Tibial nerve (tissue), 4 donors: Measurements from ENCODE around the gene FGA. TPM values are rescaled to one million over a fixed set of nuclear protein-coding genes. Genes with fewer than 3 reads are reported as not detected.

Experiments
- DNase-seq, 2 donors: peaks; one replicate each; pipeline ENCODE4 v3.0.0-alpha.2; 2019; ENCODE audit warnings: low spot score in 2 of 2
- H3K27ac ChIP-seq, 4 donors: fragments of 200-600 bp; sonication (generic) in 3 of 4; one replicate each; pipeline ENCODE4 v1.5.1; 2017 to 2019; ENCODE audit warnings: mild to moderate bottlenecking in 1 of 4
- H3K27me3 ChIP-seq, 2 donors: fragments of 200-600 bp; sonication (generic) in 1 of 2; one replicate each; pipeline versions ENCODE4 v1.5.1 to v1.6.0; 2017 to 2019
- H3K36me3 ChIP-seq, 3 donors: fragments of 200-600 bp; sonication (generic); one replicate each; pipeline ENCODE4 v1.5.1; 2018 to 2019
- H3K4me1 ChIP-seq, 4 donors: fragments of 200-600 bp; sonication (generic) in 3 of 4; one replicate each; pipeline ENCODE4 v1.5.1; 2017 to 2019
- H3K4me3 ChIP-seq, 4 donors: fragments of 200-600 bp; sonication (generic) in 3 of 4; one replicate each; pipeline ENCODE4 v1.5.1; 2017 to 2019; ENCODE audit warnings: mild to moderate bottlenecking in 1 of 4, moderate library complexity in 1 of 4
- H3K9me3 ChIP-seq, 4 donors: fragments of 200-600 bp; sonication (generic) in 3 of 4; one replicate each; pipeline ENCODE4 v1.5.1; 2017 to 2019
- EP300 ChIP-seq, 2 donors: sonication (generic); formaldehyde crosslinking; IDR thresholded peaks; one replicate each; pipeline ENCODE4 v1.6.1; 2017; ENCODE audit warnings: antibody characterized with exemption in 2 of 2, mild to moderate bottlenecking in 1 of 2
- POLR2A ChIP-seq, 2 donors: fragments of 450-650 bp; IDR thresholded peaks; one replicate each; pipeline ENCODE4 v1.6.1; 2017; ENCODE audit warnings: antibody characterized with exemption in 2 of 2, mild to moderate bottlenecking in 2 of 2, moderate library complexity in 2 of 2
- WGBS, 2 donors: methylation state at CpG; one replicate each; pipeline ENCODE4 v1.1.5; 2018; 5-methylcytosine and 5-hydroxymethylcytosine counted together
- total RNA-seq, 4 donors: library from RNA; depleted of rRNA; stranded (reverse); fragments of >200 nt; gene quantifications; one replicate each; pipeline ENCODE4 v1.1.0, GENCODE V29; 2016
- TF ChIP-seq, protein P1 (sequence below), 5 experiments: fragments of 200-600 bp in 3 of 5; fragments of 450-650 bp in 2 of 5; sonication (generic) in 3 of 5; IDR thresholded peaks; one replicate each; pipeline ENCODE4 v1.5.1; 2016 to 2019; ENCODE audit warnings: antibody characterized with exemption in 5 of 5, mild to moderate bottlenecking in 3 of 5, moderate library complexity in 2 of 5

Gene FGA
- total RNA-seq, 4 donors from 2014 or later: 7.2 TPM; not detected in 3

DNA sequence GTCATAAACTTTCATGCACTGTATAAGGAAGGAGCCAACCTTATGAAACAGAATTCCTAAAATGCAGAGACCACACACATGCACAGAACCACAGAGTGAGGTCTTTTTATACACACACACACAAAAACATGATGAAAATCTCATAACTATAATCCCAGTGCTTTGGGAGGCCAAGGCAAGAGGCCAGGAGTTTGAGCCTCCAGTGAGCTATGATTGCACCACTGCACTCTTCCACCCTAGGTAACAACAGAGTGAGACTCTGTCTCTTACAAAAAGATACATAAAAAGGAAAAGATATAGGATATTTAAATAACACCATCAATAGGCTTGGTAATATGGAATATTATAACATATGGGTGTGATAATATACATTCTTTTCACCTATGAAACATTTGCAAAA is 10.6 kb downstream of the FGA start:
- no peaks in the 10 kb centered on the region for H3K9me3 ChIP-seq
- TF ChIP-seq, protein P1, sequence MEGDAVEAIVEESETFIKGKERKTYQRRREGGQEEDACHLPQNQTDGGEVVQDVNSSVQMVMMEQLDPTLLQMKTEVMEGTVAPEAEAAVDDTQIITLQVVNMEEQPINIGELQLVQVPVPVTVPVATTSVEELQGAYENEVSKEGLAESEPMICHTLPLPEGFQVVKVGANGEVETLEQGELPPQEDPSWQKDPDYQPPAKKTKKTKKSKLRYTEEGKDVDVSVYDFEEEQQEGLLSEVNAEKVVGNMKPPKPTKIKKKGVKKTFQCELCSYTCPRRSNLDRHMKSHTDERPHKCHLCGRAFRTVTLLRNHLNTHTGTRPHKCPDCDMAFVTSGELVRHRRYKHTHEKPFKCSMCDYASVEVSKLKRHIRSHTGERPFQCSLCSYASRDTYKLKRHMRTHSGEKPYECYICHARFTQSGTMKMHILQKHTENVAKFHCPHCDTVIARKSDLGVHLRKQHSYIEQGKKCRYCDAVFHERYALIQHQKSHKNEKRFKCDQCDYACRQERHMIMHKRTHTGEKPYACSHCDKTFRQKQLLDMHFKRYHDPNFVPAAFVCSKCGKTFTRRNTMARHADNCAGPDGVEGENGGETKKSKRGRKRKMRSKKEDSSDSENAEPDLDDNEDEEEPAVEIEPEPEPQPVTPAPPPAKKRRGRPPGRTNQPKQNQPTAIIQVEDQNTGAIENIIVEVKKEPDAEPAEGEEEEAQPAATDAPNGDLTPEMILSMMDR (IDR thresholded peaks at IDR 0.05): no peak
- TF ChIP-seq EP300 (IDR thresholded peaks at IDR 0.05) (no peak), POLR2A (IDR thresholded peaks at IDR 0.05) (no peak)
- DNase-seq: no peak
- no peak overlapping the region for H3K27ac ChIP-seq
- no peaks in the 10 kb centered on the region for H3K36me3 ChIP-seq
- no peaks in the 10 kb centered on the region for H3K4me1 ChIP-seq
- no peak overlapping the region for H3K4me3 ChIP-seq
- no peaks in the 10 kb centered on the region for H3K27me3 ChIP-seq

DNA sequence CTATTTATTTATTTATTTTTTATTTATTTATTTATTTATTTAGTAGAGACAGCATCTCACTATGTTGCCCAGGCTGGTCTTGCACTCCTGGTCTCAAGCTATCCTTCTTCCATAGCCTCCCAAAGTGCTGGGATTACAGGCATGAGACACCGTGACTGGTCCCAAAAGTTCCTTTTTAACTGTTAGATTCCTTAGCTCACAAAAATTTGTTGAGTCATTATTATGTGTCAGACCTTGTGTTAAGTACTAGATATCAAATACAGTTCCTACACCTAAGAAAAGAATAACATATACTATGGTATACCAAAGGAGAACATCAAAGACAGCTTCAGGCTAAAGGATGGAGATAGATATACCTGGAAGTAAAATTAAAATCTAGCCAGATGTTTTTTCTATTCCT is 11.6 kb downstream of the FGA start:
- DNase-seq: no peak
- TF ChIP-seq EP300 (IDR thresholded peaks at IDR 0.05) (no peak), POLR2A (IDR thresholded peaks at IDR 0.05) (no peak)
- TF ChIP-seq, protein P1 (IDR thresholded peaks at IDR 0.05): no peak
- 61 to 68% methylated on average over 1 of the region's 1 CpG for WGBS, 2 donors
- H3K9me3 ChIP-seq: no peaks in the 10 kb centered on the region
- H3K27me3 ChIP-seq: no peaks in the 10 kb centered on the region
- no peaks in the 10 kb centered on the region for H3K36me3 ChIP-seq
- H3K4me3 ChIP-seq: no peak overlapping the region
- no peaks in the 10 kb centered on the region for H3K4me1 ChIP-seq
- H3K27ac ChIP-seq: no peak overlapping the region

DNA sequence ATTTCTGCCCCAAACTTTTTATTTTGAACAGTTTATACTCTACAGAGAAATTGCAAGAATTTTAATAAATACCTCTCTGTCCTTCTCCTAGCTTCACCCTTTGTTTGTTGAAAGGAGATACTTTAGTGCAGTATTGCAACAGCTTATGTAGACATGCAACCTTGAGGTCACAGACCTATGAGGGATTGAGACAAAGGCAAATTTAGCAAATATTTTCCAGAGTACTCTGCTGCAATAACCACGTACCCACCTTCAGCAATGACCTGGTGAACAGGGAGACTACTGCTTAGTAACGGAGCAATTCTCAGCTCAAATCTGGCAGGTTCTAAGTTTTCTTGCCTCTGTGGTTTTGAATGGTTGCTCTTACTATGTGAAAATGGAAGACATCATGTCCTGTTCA is 13.2 kb downstream of the FGA start:
- no peaks in the 10 kb centered on the region for H3K9me3 ChIP-seq
- no peaks in the 10 kb centered on the region for H3K36me3 ChIP-seq
- TF ChIP-seq EP300 (IDR thresholded peaks at IDR 0.05) (no peak), POLR2A (IDR thresholded peaks at IDR 0.05) (no peak)
- TF ChIP-seq, protein P1 (IDR thresholded peaks at IDR 0.05): no peak
- H3K27me3 ChIP-seq: no peaks in the 10 kb centered on the region
- H3K27ac ChIP-seq: no peak overlapping the region
- H3K4me1 ChIP-seq: no peaks in the 10 kb centered on the region
- no peak overlapping the region for H3K4me3 ChIP-seq
- DNase-seq: no peak
- 71 to 79% methylated on average over 2 of the region's 2 CpGs for WGBS, 2 donors

DNA sequence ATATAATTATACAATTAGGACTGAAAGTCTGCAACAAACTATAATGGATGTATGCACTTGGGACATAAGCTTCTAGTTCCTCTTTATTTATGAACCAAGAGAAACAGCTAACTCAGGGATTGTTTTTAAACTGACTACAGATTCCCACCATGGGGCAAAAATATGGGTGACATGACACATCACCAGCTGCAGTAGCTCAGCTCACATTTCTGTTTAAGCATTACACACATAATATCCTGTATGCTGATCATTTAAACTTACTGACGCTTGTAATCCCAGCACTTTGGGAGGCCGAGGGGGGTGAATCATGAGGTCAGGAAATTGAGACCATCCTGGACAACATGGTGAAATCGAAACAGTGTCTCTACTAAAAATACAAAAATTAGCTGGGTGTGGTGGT is 16.2 kb downstream of the FGA start:
- Histone ChIP-seq H3K4me1 (no peaks in the 10 kb centered on the region), H3K9me3 (no peaks in the 10 kb centered on the region), H3K4me3 (no peak overlapping the region), H3K27ac (no peak overlapping the region), H3K36me3 (no peaks in the 10 kb centered on the region), H3K27me3 (no peaks in the 10 kb centered on the region)
- WGBS, 2 donors: 89 to 90% methylated on average over 3 of the region's 3 CpGs
- DNase-seq: no peak
- no peak for TF ChIP-seq EP300 (IDR thresholded peaks at IDR 0.05)
- TF ChIP-seq POLR2A (IDR thresholded peaks at IDR 0.05): no peak
- TF ChIP-seq, protein P1 (IDR thresholded peaks at IDR 0.05): no peak

DNA sequence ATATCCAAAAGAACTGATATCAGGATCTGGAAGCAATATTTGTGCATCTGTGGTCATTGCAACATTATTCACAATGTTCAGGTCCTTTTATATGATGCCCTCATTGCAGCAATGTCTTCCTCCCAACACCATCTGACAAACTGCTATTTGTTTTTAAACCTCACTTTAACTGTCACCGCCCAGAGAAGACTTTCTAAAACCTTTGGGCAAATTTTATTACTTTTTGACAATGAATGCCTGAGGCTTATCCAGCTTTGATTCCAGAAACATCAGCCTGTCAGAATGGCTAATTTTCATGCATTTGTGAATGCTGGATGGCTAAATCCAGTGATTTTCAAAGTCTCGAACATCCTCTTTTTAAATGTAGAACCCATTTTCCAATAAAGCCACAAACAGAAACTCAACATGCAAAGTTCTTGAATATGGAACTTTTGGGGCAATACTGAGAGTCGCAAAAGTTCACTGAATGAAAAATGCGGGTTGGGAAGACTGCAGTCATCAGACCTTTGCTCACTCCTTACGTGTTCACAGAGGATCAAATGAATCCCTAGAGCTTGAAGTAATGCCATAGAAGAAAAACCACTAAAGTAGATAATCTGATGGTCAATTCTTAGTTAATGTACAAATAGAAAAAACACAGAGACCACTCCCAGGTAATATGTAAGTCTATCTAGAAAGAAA is 17.2 kb downstream of the FGA start:
- no peaks in the 10 kb centered on the region for H3K27me3 ChIP-seq
- 74 to 81% methylated on average over 5 of the region's 5 CpGs for WGBS, 2 donors
- H3K36me3 ChIP-seq: no peaks in the 10 kb centered on the region
- DNase-seq: no peak
- no peak overlapping the region for H3K4me3 ChIP-seq
- no peaks in the 10 kb centered on the region for H3K4me1 ChIP-seq
- H3K9me3 ChIP-seq: no peaks in the 10 kb centered on the region
- no peak overlapping the region for H3K27ac ChIP-seq
- TF ChIP-seq, protein P1 (IDR thresholded peaks at IDR 0.05): no peak
- no peak for TF ChIP-seq POLR2A (IDR thresholded peaks at IDR 0.05)
- TF ChIP-seq EP300 (IDR thresholded peaks at IDR 0.05): no peak
